Thyroid gland (tissue), 4 donors: Measurements from ENCODE around the gene CD6. TPM values are rescaled to one million over a fixed set of nuclear protein-coding genes. Genes with fewer than 3 reads are reported as not detected.

ENCODE experiments used
- DNase-seq, 2 donors: peaks; one replicate each; pipeline ENCODE4 v3.0.0-alpha.2; 2019
- H3K27ac ChIP-seq, 3 donors: fragments of 200-600 bp; sonication (generic); 1 replicate in 2 of 3; 2 replicates in 1 of 3; pipeline ENCODE4 v1.5.1; 2016 to 2019; ENCODE audit warnings: mild to moderate bottlenecking in 1 of 3, moderate library complexity in 1 of 3
- H3K27me3 ChIP-seq: fragments of 200-600 bp; sonication (generic); one replicate; pipeline ENCODE4 v1.5.1; 2019
- H3K36me3 ChIP-seq, 2 donors: fragments of 200-600 bp; sonication (generic); one replicate each; pipeline ENCODE4 v1.5.1; 2016 to 2019
- H3K4me1 ChIP-seq, 2 donors: fragments of 200-600 bp; sonication (generic); one replicate each; pipeline ENCODE4 v1.5.1; 2017 to 2019
- H3K4me3 ChIP-seq, 3 donors: fragments of 200-600 bp; sonication (generic); replicated peaks in 1 of 3; 1 replicate in 2 of 3; 2 replicates in 1 of 3; pipeline ENCODE4 v1.5.1; 2016; ENCODE audit warnings: mild to moderate bottlenecking in 1 of 3
- H3K9me3 ChIP-seq: fragments of 200-600 bp; sonication (generic); one replicate; pipeline ENCODE4 v1.5.1; 2017
- POLR2A ChIP-seq, 2 donors: fragments of 450-650 bp; IDR thresholded peaks; one replicate each; pipeline ENCODE4 v1.6.1; 2017; ENCODE audit warnings: antibody characterized with exemption in 2 of 2, mild to moderate bottlenecking in 2 of 2, moderate library complexity in 1 of 2
- WGBS, 2 donors: methylation state at CpG; one replicate each; pipeline ENCODE4 v1.1.5; 2017; 5-methylcytosine and 5-hydroxymethylcytosine counted together
- intact Hi-C: fragments of 100-400 bp; cut with DNase I; formaldehyde crosslinking; loops from one replicate; pipeline ENCODE4 v1.15.1; 2023
- total RNA-seq, 4 donors: library from RNA; depleted of rRNA; stranded (reverse); fragments of >200 nt; gene quantifications; one replicate each; pipeline ENCODE4 v1.2.3, GENCODE V29; 2016
- TF ChIP-seq, protein P1 (sequence below), 6 experiments: fragments of 200-600 bp in 3 of 6; fragments of 450-650 bp in 3 of 6; sonication (generic) in 3 of 6; IDR thresholded peaks; one replicate each; pipeline ENCODE4 v1.5.1; 2016 to 2019; ENCODE audit warnings: antibody characterized with exemption in 6 of 6, mild to moderate bottlenecking in 2 of 6, inconsistent platforms in 1 of 6, moderate library complexity in 1 of 6

CD6 gene
- total RNA-seq, 4 donors from 2014 or later = 0.40 to 2.7 (median 0.69) TPM

DNA sequence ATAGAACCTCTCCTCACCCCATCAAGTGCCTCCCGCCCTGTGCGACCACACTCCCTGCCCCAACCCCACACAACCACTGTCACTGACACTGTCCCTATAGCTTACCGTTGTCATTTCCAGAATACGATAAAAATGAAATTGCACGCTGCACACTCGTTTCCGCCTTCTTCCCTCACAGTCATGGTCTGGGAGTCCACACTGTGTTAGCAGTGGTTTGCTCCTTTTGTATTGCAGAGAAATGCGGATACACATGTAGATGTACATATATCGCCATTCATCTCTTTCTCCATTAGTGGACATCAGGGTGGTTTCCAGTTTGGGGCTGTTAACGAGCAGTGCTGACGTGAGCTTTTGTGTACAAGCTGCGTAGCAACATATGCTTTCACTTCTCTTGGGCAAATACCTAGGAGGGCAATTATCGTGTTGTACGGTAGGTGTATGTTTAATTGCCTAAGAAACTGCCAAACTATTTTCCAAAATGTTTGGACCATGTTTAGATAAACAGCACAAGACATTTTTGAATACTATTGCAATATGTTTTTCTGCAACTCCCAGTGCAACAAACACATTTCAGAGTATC is 71.6 kb downstream of the CD6 start:
- WGBS, 2 donors = 94 to 96% methylated on average over 14 of the region's 14 CpGs
- TF ChIP-seq, protein P1, sequence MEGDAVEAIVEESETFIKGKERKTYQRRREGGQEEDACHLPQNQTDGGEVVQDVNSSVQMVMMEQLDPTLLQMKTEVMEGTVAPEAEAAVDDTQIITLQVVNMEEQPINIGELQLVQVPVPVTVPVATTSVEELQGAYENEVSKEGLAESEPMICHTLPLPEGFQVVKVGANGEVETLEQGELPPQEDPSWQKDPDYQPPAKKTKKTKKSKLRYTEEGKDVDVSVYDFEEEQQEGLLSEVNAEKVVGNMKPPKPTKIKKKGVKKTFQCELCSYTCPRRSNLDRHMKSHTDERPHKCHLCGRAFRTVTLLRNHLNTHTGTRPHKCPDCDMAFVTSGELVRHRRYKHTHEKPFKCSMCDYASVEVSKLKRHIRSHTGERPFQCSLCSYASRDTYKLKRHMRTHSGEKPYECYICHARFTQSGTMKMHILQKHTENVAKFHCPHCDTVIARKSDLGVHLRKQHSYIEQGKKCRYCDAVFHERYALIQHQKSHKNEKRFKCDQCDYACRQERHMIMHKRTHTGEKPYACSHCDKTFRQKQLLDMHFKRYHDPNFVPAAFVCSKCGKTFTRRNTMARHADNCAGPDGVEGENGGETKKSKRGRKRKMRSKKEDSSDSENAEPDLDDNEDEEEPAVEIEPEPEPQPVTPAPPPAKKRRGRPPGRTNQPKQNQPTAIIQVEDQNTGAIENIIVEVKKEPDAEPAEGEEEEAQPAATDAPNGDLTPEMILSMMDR (IDR thresholded peaks at IDR 0.05) = no peak
- TF ChIP-seq POLR2A (IDR thresholded peaks at IDR 0.05) = no peak
- no peak for DNase-seq
- no peaks in the 10 kb centered on the region for H3K4me1 ChIP-seq
- no peak overlapping the region for H3K27ac ChIP-seq
- H3K9me3 ChIP-seq = no peaks in the 10 kb centered on the region
- H3K4me3 ChIP-seq = no peak overlapping the region
- intact Hi-C loops = no loop called here
- no peaks in the 10 kb centered on the region for H3K27me3 ChIP-seq
- no peaks in the 10 kb centered on the region for H3K36me3 ChIP-seq

DNA sequence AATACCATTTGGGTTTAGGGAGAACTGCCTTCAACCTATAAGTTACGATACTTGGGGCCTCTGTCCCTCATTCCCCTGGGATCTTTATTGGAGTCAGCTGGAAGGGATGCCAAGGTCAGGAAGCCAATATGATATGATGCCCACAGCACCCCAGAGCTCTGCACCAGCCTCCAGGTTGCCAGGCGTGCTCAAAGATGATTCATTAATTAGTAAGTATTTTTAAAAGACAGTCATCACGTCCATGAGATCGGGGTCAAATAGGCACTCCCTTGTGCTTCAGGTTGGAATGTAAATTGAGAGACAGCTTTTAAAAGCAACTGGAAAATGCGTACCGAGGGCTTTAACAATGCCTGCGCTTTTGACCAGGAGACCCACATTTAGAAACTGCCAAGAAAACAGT is 73.8 kb downstream of the CD6 start:
- no peak overlapping the region for H3K4me3 ChIP-seq
- no peak overlapping the region for H3K27ac ChIP-seq
- no peak for DNase-seq
- TF ChIP-seq, protein P1 (IDR thresholded peaks at IDR 0.05) = no peak
- TF ChIP-seq POLR2A (IDR thresholded peaks at IDR 0.05) = no peak
- no peaks in the 10 kb centered on the region for H3K4me1 ChIP-seq
- intact Hi-C loops = no loop called here
- H3K36me3 ChIP-seq = no peaks in the 10 kb centered on the region
- 73 to 82% methylated on average over 7 of the region's 7 CpGs for WGBS, 2 donors
- no peaks in the 10 kb centered on the region for H3K27me3 ChIP-seq
- H3K9me3 ChIP-seq = no peaks in the 10 kb centered on the region

DNA sequence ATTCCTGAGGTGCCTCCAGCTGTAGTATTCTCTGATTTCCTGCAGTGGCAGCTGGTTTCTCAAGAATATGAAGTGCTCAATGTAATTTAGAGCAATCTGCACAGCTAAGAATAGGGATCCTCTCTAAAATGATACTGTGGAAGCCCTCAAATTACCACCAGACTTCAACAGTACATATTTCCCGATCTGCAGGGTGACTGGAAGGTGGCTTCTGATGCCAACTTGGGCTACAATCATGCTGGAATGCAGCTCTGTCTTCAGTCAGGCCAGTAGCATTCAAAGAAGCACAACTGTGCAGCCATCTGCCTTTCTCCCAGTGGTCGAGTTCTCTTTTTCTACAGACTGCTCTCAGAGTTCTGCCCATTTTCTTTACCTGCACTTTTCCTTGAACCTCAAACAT is 75.4 kb downstream of the CD6 start:
- WGBS, 2 donors = 58 to 88% methylated on average over 2 of the region's 2 CpGs

DNA sequence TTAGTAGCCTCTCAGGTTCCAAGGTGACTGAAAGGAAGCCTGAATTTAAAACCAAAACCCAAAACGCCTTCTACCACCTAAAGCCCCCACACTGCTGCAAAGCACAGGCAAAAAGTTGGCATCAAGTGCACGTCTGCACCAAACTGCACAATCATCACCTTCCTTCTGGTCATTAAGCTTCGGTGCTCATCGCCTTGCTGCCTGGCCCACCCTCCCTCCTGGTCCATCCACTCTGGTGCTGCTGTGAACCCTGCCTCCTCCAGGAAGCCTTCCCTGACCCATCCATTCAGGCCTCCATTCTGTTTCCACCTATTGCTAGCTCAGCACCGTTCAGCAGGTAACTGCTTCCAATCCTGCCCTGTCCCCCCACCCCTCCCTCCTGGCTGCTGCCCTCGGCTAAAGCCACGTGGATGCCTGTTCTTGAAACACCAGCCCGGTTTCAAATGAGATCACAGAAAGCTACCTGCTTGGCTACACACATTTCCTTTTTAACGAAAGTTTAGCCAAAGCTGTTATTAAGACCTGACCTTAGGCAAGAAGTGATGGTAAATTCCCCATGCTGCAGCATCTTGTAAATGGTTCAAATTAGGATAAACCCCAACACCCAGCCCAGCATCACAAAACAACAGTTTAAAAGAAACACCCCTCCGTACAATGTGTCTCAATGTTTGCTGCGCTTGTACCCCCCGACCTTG is 77.0 kb downstream of the CD6 start:
- 70% methylated on average over 12 of the region's 12 CpGs for WGBS, 2 donors
- H3K36me3 ChIP-seq = no peaks in the 10 kb centered on the region
- intact Hi-C loops = no loop called here
- TF ChIP-seq, protein P1 (IDR thresholded peaks at IDR 0.05) = no peak
- TF ChIP-seq POLR2A (IDR thresholded peaks at IDR 0.05) = no peak
- H3K27ac ChIP-seq = no peak overlapping the region
- no peak overlapping the region for H3K4me3 ChIP-seq
- H3K4me1 ChIP-seq = no peaks in the 10 kb centered on the region
- DNase-seq = no peak
- no peaks in the 10 kb centered on the region for H3K27me3 ChIP-seq
- no peaks in the 10 kb centered on the region for H3K9me3 ChIP-seq

More for the DNA sequence above, 75.4 kb downstream of the CD6 start:
- Histone ChIP-seq H3K4me1 (no peaks in the 10 kb centered on the region), H3K36me3 (no peaks in the 10 kb centered on the region), H3K27me3 (no peaks in the 10 kb centered on the region), H3K4me3 (no peak overlapping the region), H3K9me3 (no peaks in the 10 kb centered on the region), H3K27ac (no peak overlapping the region)
- no peak for DNase-seq
- TF ChIP-seq, protein P1 (IDR thresholded peaks at IDR 0.05) = no peak
- TF ChIP-seq POLR2A (IDR thresholded peaks at IDR 0.05) = no peak
- intact Hi-C loops = no loop called here

DNA sequence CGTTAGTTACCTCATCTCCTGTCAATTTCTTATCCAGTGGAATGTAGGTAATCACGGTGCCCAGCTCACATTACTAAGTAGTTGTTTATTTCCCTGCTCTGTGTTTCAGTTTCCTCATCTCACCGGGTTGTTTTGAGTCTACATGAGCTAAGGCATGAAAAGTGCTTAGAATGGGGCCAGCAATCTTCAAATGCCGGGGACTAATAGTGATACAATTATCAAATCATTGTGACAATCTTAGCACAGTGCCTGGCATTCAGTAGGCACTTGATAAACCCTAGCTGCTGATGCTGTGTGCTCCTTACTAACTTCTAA is 77.5 kb downstream of the CD6 start:
- WGBS, 2 donors = 67 to 72% methylated on average over 4 of the region's 4 CpGs
- Histone ChIP-seq H3K27ac (no peak overlapping the region), H3K36me3 (no peaks in the 10 kb centered on the region), H3K9me3 (no peaks in the 10 kb centered on the region), H3K4me3 (no peak overlapping the region), H3K4me1 (no peaks in the 10 kb centered on the region), H3K27me3 (no peaks in the 10 kb centered on the region)
- no peak for DNase-seq
- TF ChIP-seq POLR2A (IDR thresholded peaks at IDR 0.05) = no peak
- TF ChIP-seq, protein P1 (IDR thresholded peaks at IDR 0.05) = no peak
- intact Hi-C loops = no loop called here
